Smooth muscle cell (in vitro differentiated cells): Measurements from ENCODE around the gene KRT4. TPM values are rescaled to one million over a fixed set of nuclear protein-coding genes. Genes with fewer than 3 reads are reported as not detected.

Experiments
- DNase-seq: peaks from one replicate; lab custom pipeline; 2025; ENCODE audit not compliant: unreplicated experiment; lab: John Stamatoyannopoulos, UW
- H2AFZ ChIP-seq: fragments of 200-600 bp; sonication (generic); 2 replicates; pipeline ENCODE4 v1.6.0; 2016; ENCODE audit warnings: antibody characterized with exemption, low read depth, mild to moderate bottlenecking
- H3F3A ChIP-seq: fragments of 200-600 bp; sonication (generic); 2 replicates; pipeline ENCODE4 v1.6.0; 2017; ENCODE audit warnings: antibody characterized with exemption, low read depth
- H3K27ac ChIP-seq: fragments of 200-600 bp; sonication (generic); 2 replicates; pipeline ENCODE4 v1.5.1; 2016; ENCODE audit warnings: low read depth, mild to moderate bottlenecking
- H3K27me3 ChIP-seq: fragments of 200-600 bp; sonication (generic); 2 replicates; pipeline ENCODE4 v1.6.1; 2016; ENCODE audit warnings: low read depth, mild to moderate bottlenecking
- H3K36me3 ChIP-seq: fragments of 200-600 bp; sonication (generic); 2 replicates; pipeline ENCODE4 v1.5.1; 2016; ENCODE audit warnings: low read depth
- H3K4me1 ChIP-seq: fragments of 200-600 bp; sonication (generic); 2 replicates; pipeline ENCODE4 v1.5.1; 2016; ENCODE audit warnings: low read depth
- H3K4me2 ChIP-seq: fragments of 200-600 bp; sonication (generic); 2 replicates; pipeline ENCODE4 v1.6.0; 2016; ENCODE audit warnings: mild to moderate bottlenecking
- H3K4me3 ChIP-seq: fragments of 200-600 bp; sonication (generic); 2 replicates; pipeline ENCODE4 v1.5.1; 2016; ENCODE audit warnings: mild to moderate bottlenecking
- H3K79me2 ChIP-seq: fragments of 200-600 bp; sonication (generic); 2 replicates; pipeline ENCODE4 v1.6.0; 2016; ENCODE audit warnings: low read depth, mild to moderate bottlenecking
- H3K9ac ChIP-seq: fragments of 200-600 bp; sonication (generic); 2 replicates; pipeline ENCODE4 v1.6.0; 2016; ENCODE audit warnings: low read depth
- H3K9me3 ChIP-seq: fragments of 200-600 bp; sonication (generic); replicated peaks from 2 replicates; pipeline ENCODE4 v1.5.1; 2016; ENCODE audit warnings: low read depth
- H4K20me1 ChIP-seq: fragments of 200-600 bp; sonication (generic); 2 replicates; pipeline ENCODE4 v1.6.0; 2016; ENCODE audit warnings: low read depth
- WGBS: methylation state at CpG from one replicate; pipeline ENCODE4 v1.1.7; 2016; ENCODE audit warnings: low lambda C conversion rate; 5-methylcytosine and 5-hydroxymethylcytosine counted together
- polyA plus RNA-seq: library from polyadenylated mRNA; unstranded; fragments of >200 nt; fragmentation: Nextera tagmentation; extraction: Ambion mirVana; gene quantifications from 2 replicates; pipeline ENCODE4 v1.2.1, GENCODE V29; 2016
- total RNA-seq: library from RNA; depleted of rRNA; stranded (reverse); fragments of >200 nt; gene quantifications from 2 replicates; pipeline ENCODE4 v1.2.3, GENCODE V29; 2014
- TF ChIP-seq, protein P1 (sequence below): fragments of 200-600 bp; sonication (generic); IDR thresholded peaks from 2 replicates; pipeline ENCODE4 v1.5.1; 2017; ENCODE audit warnings: borderline replicate concordance, mild to moderate bottlenecking, antibody characterized with exemption; ENCODE audit not compliant: insufficient read depth, poor library complexity, severe bottlenecking

The KRT4 gene
- total and polyA plus RNA-seq, 2 experiments from 2014 or later, result not detected

DNA sequence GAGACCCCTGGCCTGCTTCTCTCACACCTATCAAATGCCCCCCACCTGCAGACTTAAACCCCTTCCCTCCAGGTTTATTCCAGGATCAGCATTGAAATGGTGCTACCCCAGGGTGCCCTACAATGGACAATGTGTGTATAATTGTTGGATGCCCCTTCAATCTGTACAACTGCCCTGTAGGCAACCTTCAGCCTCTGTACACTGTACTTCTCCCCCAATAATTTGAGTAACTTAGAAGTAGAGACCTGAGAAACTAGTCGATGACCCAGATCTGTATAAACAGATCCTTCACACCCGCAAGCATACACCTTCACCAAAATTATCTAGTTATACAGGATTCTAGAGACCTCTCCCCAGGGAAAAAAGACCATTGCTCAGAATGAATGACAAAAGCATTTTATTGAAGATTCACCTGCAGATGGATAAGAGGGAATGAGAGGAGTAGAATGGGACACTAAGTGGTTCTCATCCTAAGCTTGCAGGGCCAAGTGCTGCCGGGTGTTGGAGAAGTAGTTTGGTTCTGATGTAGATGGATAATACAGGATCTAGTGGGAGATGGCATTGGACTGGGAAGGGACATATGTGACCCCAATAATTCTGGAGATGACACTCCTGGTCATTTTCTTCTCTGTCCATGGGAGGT, 7.6 kb downstream of the KRT4 start:
- peaks cover 26% of the 10 kb centered on the region for H3K27me3 ChIP-seq
- H4K20me1 ChIP-seq, result no peaks in the 10 kb centered on the region
- H3K4me1 ChIP-seq, result no peaks in the 10 kb centered on the region
- no peaks in the 10 kb centered on the region for H3K79me2 ChIP-seq
- TF ChIP-seq, protein P1, sequence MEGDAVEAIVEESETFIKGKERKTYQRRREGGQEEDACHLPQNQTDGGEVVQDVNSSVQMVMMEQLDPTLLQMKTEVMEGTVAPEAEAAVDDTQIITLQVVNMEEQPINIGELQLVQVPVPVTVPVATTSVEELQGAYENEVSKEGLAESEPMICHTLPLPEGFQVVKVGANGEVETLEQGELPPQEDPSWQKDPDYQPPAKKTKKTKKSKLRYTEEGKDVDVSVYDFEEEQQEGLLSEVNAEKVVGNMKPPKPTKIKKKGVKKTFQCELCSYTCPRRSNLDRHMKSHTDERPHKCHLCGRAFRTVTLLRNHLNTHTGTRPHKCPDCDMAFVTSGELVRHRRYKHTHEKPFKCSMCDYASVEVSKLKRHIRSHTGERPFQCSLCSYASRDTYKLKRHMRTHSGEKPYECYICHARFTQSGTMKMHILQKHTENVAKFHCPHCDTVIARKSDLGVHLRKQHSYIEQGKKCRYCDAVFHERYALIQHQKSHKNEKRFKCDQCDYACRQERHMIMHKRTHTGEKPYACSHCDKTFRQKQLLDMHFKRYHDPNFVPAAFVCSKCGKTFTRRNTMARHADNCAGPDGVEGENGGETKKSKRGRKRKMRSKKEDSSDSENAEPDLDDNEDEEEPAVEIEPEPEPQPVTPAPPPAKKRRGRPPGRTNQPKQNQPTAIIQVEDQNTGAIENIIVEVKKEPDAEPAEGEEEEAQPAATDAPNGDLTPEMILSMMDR, result no peak
- no peak overlapping the region for H3K4me3 ChIP-seq
- H3K36me3 ChIP-seq, result no peaks in the 10 kb centered on the region
- H3F3A ChIP-seq, result no peaks in the 10 kb centered on the region
- 97% methylated on average over 3 of the region's 3 CpGs for WGBS
- H2AFZ ChIP-seq, result no peak overlapping the region
- no peaks in the 10 kb centered on the region for H3K9me3 ChIP-seq
- no peak overlapping the region for H3K4me2 ChIP-seq
- DNase-seq, result no peak
- H3K9ac ChIP-seq, result no peak overlapping the region
- H3K27ac ChIP-seq, result no peak overlapping the region

DNA sequence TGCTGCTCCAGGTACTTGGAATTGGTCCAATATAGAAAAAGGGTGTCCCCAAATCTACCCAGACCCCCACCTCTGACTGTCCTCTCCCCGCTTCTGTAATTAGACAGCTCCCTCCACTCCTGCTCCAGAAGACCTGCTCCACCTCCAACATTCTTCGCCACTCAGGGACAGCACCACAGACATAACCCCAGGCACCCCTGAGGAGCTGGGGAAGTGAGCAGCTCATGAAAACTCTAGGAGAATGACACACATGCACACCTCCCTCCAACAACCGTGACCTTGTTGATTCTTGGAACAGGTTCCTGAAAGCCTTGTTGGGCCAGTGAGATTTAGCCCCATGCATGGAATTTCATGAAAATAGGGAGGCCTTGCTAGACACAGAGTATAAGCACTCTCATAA, 8.2 kb downstream of the KRT4 start:
- DNase-seq, result no peak
- Histone ChIP-seq H4K20me1 (no peaks in the 10 kb centered on the region), H3K27me3 (peaks cover 22% of the 10 kb centered on the region), H3F3A (no peaks in the 10 kb centered on the region), H3K27ac (no peak overlapping the region), H3K9me3 (no peaks in the 10 kb centered on the region), H3K4me1 (no peaks in the 10 kb centered on the region), H3K9ac (no peak overlapping the region), H2AFZ (no peak overlapping the region), H3K36me3 (no peaks in the 10 kb centered on the region), H3K4me3 (no peak overlapping the region), H3K79me2 (no peaks in the 10 kb centered on the region), H3K4me2 (no peak overlapping the region)
- TF ChIP-seq, protein P1, result no peak
- WGBS, result 69% methylated on average over 3 of the region's 3 CpGs

DNA sequence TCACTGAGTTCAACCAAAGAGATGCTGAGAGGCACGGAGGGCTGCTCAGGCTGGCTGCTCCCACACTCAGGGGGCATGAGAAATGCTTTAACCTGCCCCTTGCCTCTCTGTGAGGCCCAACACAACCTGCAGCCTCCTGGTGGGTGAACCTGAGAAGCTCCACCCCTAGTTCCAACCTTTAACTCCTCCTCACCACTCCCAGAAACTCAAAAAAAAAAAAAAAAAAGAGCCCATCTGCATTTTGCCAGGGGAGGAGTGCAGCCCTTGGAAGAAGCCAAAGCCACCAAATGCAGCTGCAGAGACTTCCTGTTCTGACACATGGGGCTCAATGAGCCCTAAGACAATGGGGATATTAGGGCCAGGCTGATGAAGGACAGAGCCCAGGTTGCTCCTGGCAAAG, 8.9 kb downstream of the KRT4 start:
- WGBS, result 6% methylated on average over 1 of the region's 1 CpG
- H3K27me3 ChIP-seq, result peaks cover 18% of the 10 kb centered on the region
- H2AFZ ChIP-seq, result no peak overlapping the region

More for the DNA sequence above, 8.9 kb downstream of the KRT4 start:
- Histone ChIP-seq H3K79me2 (no peaks in the 10 kb centered on the region), H3F3A (no peaks in the 10 kb centered on the region), H3K4me3 (no peak overlapping the region), H3K4me2 (no peak overlapping the region), H4K20me1 (no peaks in the 10 kb centered on the region), H3K36me3 (no peaks in the 10 kb centered on the region), H3K9me3 (no peaks in the 10 kb centered on the region), H3K27ac (no peak overlapping the region), H3K4me1 (no peaks in the 10 kb centered on the region), H3K9ac (no peak overlapping the region)
- TF ChIP-seq, protein P1, result no peak
- DNase-seq, result no peak
